ENCODE measurements around the gene SEMA6A. TPM values are rescaled to one million over a fixed set of nuclear protein-coding genes. Genes with fewer than 3 reads are reported as not detected.

Gene SEMA6A
- total RNA-seq, 2 donors from 2014 or later: 3.9 to 4.4 TPM

- H3K4me3 ChIP-seq: no peak overlapping the region
- H3K27me3 ChIP-seq: no peaks in the 10 kb centered on the region
- no peak for TF ChIP-seq CTCF (IDR thresholded peaks at IDR 0.05)
- H3K9me3 ChIP-seq: no peaks in the 10 kb centered on the region
- no peaks in the 10 kb centered on the region for H3K36me3 ChIP-seq
- no peak overlapping the region for H3K27ac ChIP-seq
- H3K4me1 ChIP-seq: peaks cover 0 to 16% of the 10 kb centered on the region in 2 donors
- DNase-seq (ENCODE audit: low spot score): no peak
These were observed 79.7 kb downstream of the SEMA6A start for GRCh38 chr5:116494784-116495450.

GRCh38 chr5:116492776-116493175 lies 81.8 kb downstream of the SEMA6A start:
- no peak for DNase-seq (ENCODE audit: low spot score)
- H3K4me3 ChIP-seq: no peak overlapping the region
- no peaks in the 10 kb centered on the region for H3K36me3 ChIP-seq
- no peaks in the 10 kb centered on the region for H3K27me3 ChIP-seq
- H3K27ac ChIP-seq: peak overlapping the region; percentile 35 to 51
- no peaks in the 10 kb centered on the region for H3K9me3 ChIP-seq
- peaks cover 0 to 16% of the 10 kb centered on the region in 2 donors for H3K4me1 ChIP-seq
- TF ChIP-seq CTCF (IDR thresholded peaks at IDR 0.05): no peak

GRCh38 chr5:116492016-116492623 lies 82.5 kb downstream of the SEMA6A start:
- Histone ChIP-seq H3K27me3 (no peaks in the 10 kb centered on the region), H3K36me3 (no peaks in the 10 kb centered on the region), H3K27ac (peak overlapping the region; percentile 6 to 51), H3K4me1 (peaks cover 0 to 16% of the 10 kb centered on the region in 2 donors), H3K4me3 (no peak overlapping the region), H3K9me3 (no peaks in the 10 kb centered on the region)
- DNase-seq (ENCODE audit: low spot score): no peak
- no peak for TF ChIP-seq CTCF (IDR thresholded peaks at IDR 0.05)

GRCh38 chr5:116488356-116489041 lies 86.1 kb downstream of the SEMA6A start:
- no peak for TF ChIP-seq CTCF (IDR thresholded peaks at IDR 0.05)
- Histone ChIP-seq H3K27ac (no peak overlapping the region), H3K9me3 (no peaks in the 10 kb centered on the region), H3K4me3 (no peak overlapping the region), H3K36me3 (no peaks in the 10 kb centered on the region), H3K27me3 (no peaks in the 10 kb centered on the region), H3K4me1 (peaks cover 0 to 13% of the 10 kb centered on the region in 2 donors)
- no peak for DNase-seq (ENCODE audit: low spot score)

GRCh38 chr5:116487045-116487444 lies 87.6 kb downstream of the SEMA6A start:
- Histone ChIP-seq H3K36me3 (no peaks in the 10 kb centered on the region), H3K4me3 (no peak overlapping the region), H3K27me3 (no peaks in the 10 kb centered on the region), H3K4me1 (peaks cover 0 to 4% of the 10 kb centered on the region in 2 donors), H3K9me3 (no peaks in the 10 kb centered on the region), H3K27ac (no peak overlapping the region)
- no peak for TF ChIP-seq CTCF (IDR thresholded peaks at IDR 0.05)
- no peak for DNase-seq (ENCODE audit: low spot score)

All from right atrium auricular region (tissue), 2 donors.